ENCODE measurements around the gene QTRT2. TPM values are rescaled to one million over a fixed set of nuclear protein-coding genes. Genes with fewer than 3 reads are reported as not detected.

QTRT2 gene
- total RNA-seq, 4 donors from 2014 or later: 10.8 to 19.4 (median 11.8) TPM

DNA sequence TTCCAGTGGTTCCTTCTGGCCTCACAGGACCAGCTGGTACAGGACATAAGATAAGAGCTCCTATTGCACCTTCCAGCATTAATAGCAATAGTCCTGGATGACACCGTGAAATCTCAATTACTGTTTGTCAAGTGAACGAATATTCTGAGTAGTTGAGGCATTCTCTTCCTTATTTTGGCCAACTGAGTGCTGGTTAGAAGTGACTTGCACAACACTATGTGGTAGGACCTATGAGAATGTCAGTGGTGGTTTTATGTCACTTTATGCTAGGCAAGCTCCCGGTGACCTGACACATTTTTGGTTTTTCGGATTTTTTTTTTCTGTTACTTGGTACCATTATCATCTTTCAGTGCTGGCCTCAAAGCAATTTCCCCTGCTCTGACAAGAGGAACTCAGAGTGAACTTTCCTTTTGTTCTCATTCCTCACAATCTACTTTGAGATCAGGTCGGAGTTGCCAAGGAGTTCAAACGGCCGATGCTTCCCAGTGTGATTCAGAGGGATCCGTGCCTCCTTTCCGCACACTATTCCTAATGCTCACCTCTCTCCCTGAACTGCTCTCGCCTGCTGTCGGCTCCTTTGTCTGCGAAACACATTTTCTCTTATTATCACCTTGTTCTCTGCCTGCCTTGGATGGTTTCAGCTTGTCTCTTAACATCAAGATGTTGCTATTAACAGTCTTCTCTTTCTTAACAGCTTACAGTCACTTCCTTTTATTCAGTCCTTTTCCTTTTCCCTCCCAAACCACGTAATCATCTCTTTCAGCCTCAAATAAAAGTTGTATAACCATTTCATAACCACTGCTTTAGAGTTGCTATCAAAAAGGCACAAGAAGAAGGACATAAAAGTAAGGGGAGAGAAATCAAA is 35.8 kb downstream of the QTRT2 start:
- no peak overlapping the region for H3K4me3 ChIP-seq (ENCODE audit: low read depth, poor library complexity, severe bottlenecking)
- DNase-seq (ENCODE audit: low spot score in 2 of 2): no peak
- TF ChIP-seq POLR2A (IDR thresholded peaks at IDR 0.05) (no peak), CTCF (IDR thresholded peaks at IDR 0.05) (no peak)
- intact Hi-C loops (cut with DNase I; ENCODE audit: low total_unique reads): no loop called here
- 35 to 38% methylated on average over 13 of the region's 13 CpGs for WGBS, 2 donors

DNA sequence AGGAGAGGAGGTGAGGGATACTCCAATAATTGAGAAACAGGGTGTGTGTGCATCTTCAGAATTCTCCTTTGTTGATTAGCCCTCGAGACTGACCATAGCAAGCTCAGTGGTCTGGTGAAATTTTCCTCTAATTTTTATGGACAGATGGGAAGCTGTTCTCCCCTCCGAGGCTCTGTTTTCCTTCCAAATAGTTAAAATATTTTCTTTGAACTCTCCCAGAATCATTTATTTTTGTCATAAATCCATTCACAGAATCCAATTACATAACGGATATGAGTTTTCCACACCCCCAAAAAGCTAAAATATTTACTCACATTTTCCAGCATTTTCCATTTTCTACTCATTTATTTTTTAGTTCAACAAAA is 36.5 kb downstream of the QTRT2 start:
- no peak for TF ChIP-seq CTCF (IDR thresholded peaks at IDR 0.05)
- no peak for TF ChIP-seq POLR2A (IDR thresholded peaks at IDR 0.05)
- WGBS, 2 donors: 17 to 33% methylated on average over 3 of the region's 3 CpGs
- no peak for DNase-seq (ENCODE audit: low spot score in 2 of 2)
- H3K4me3 ChIP-seq (ENCODE audit: low read depth, poor library complexity, severe bottlenecking): no peak overlapping the region
- intact Hi-C loops (cut with DNase I; ENCODE audit: low total_unique reads): no loop called here

DNA sequence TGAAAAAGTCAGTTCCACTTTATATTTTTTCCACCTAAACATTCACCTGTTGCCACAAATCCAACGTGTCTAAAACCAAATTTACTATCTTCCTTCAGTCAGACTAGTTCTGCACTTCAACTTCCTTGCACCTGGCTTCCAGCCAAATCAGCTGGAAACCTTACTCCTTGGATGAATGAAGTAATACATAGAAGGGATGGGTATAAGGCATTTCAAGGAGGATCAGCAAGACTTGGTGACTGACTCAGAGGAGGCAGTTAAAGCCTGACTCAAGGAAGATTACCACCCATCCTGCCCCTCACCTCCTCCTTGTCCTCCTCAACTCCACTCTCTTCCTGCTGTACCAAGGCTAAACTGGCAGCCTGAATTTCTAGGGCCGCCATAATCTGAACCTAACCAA is 37.1 kb downstream of the QTRT2 start:
- WGBS, 2 donors: 50% methylated on average over 2 of the region's 2 CpGs
- DNase-seq (ENCODE audit: low spot score in 2 of 2): peak in 1 of 2 donors; percentile 24
- no peak overlapping the region for H3K4me3 ChIP-seq (ENCODE audit: low read depth, poor library complexity, severe bottlenecking)
- TF ChIP-seq POLR2A (IDR thresholded peaks at IDR 0.05) (no peak), CTCF (IDR thresholded peaks at IDR 0.05) (no peak)
- intact Hi-C loops (cut with DNase I; ENCODE audit: low total_unique reads): no loop called here

DNA sequence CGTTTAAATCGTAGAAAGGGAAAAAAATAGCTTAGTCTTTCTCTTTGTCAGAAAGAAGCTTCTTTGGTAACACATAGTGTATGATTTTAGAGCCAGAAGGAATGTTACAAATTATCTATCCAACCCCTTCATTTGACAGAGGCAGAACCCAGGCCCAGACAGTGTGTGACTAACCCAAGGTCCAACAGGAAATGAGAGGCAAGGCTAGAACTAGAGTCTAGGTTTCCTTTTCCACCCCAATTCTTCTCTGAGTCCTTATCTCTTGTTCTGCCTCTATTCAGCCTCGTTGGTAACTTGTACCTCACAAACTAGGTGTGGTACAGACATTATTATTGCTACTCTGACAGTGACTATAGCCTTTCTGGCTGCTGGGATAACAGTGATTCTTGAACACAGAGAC is 39.3 kb downstream of the QTRT2 start:
- no peak overlapping the region for H3K4me3 ChIP-seq (ENCODE audit: low read depth, poor library complexity, severe bottlenecking)

DNA sequence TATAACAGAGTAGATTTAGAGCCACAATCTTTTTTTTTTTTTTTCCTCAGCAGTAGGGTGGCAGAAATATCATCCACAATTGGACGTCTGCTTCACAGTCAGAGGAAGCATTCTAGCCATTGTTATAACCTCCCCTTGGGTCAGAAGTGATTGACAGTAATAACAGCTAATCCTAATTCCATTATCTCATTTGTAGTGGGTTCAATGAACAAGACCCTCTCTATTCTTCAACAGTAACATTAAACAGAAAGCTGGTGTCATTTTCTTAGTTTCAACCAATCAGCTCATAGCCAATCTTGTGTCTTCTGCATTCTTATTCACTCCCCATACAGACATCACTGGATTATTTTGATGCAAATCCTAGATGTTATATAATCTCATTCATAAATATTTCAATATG is 44.6 kb downstream of the QTRT2 start:
- no peak for DNase-seq (ENCODE audit: low spot score in 2 of 2)
- intact Hi-C loops (cut with DNase I; ENCODE audit: low total_unique reads): no loop called here
- no peak overlapping the region for H3K4me3 ChIP-seq (ENCODE audit: low read depth, poor library complexity, severe bottlenecking)
- no peak for TF ChIP-seq CTCF (IDR thresholded peaks at IDR 0.05)
- TF ChIP-seq POLR2A (IDR thresholded peaks at IDR 0.05): no peak
- WGBS, 2 donors: 34 to 54% methylated on average over 1 of the region's 1 CpG

More for the DNA sequence above, 39.3 kb downstream of the QTRT2 start:
- no peak for TF ChIP-seq CTCF (IDR thresholded peaks at IDR 0.05)
- no peak for TF ChIP-seq POLR2A (IDR thresholded peaks at IDR 0.05)
- WGBS, 2 donors: 71 to 76% methylated on average over 3 of the region's 3 CpGs
- intact Hi-C loops (cut with DNase I; ENCODE audit: low total_unique reads): no loop called here
- no peak for DNase-seq (ENCODE audit: low spot score in 2 of 2)

DNA sequence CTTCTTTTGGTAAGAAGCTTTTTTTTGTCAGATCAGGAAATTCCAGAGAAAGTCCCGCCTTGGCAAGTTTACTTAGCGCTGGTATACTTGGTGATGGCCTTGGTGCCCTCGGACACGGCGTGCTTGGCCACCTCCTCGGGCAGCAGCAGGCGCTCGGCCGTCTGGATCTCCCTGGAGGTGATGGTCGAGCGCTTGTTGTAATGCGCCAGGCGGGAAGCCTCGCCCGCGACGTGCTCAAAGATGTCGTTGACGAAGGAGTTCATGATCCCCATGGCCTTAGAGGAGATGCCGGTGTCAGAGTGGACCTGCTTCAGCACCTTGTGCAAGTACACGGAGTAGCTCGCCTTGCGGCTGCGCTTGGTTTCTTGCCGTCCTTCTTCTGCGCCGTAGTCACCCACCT is 46.6 kb downstream of the QTRT2 start:
- TF ChIP-seq POLR2A (IDR thresholded peaks at IDR 0.05) (no peak), CTCF (IDR thresholded peaks at IDR 0.05) (no peak)
- WGBS, 2 donors: 95 to 97% methylated on average over 27 of the region's 27 CpGs
- intact Hi-C loops (cut with DNase I; ENCODE audit: low total_unique reads): no loop called here
- H3K4me3 ChIP-seq (ENCODE audit: low read depth, poor library complexity, severe bottlenecking): no peak overlapping the region
- no peak for DNase-seq (ENCODE audit: low spot score in 2 of 2)

Measured in lower leg skin (tissue), 4 donors.